HEK293 (cell line): ENCODE results near the gene ZNF747.
A peak's percentile ranks its signal among the peaks of the same experiment; 100 is the strongest.

Source experiments
- ELK4 ChIP-seq: IDR thresholded peaks from 2 replicates; pipeline ENCODE4 v1.6.1; 2011; ENCODE audit warnings: mild to moderate bottlenecking, low read depth, low read length, borderline replicate concordance
- KLF17 ChIP-seq: fragments of 450-650 bp; formaldehyde crosslinking; IDR thresholded peaks from 2 replicates; pipeline ENCODE4 v1.5.1; 2016; ENCODE audit warnings: missing biosample characterization, missing genetic modification characterization
- OVOL3 ChIP-seq: fragments of 450-650 bp; formaldehyde crosslinking; IDR thresholded peaks from 2 replicates; pipeline ENCODE4 v1.5.1; 2016; ENCODE audit warnings: missing biosample characterization, missing genetic modification characterization
- PRDM1 ChIP-seq: fragments of 450-650 bp; formaldehyde crosslinking; IDR thresholded peaks from 2 replicates; pipeline ENCODE4; 2016; ENCODE audit warnings: missing biosample characterization, missing genetic modification characterization
- RBAK ChIP-seq: fragments of 450-650 bp; formaldehyde crosslinking; IDR thresholded peaks from 2 replicates; pipeline ENCODE4 v1.5.1; 2016; ENCODE audit warnings: missing biosample characterization, missing genetic modification characterization
- ZBTB20 ChIP-seq: fragments of 450-650 bp; formaldehyde crosslinking; IDR thresholded peaks from 2 replicates; pipeline ENCODE4 v1.5.1; 2016; ENCODE audit warnings: missing biosample characterization, missing genetic modification characterization
- ZBTB26 ChIP-seq: fragments of 450-650 bp; formaldehyde crosslinking; optimal IDR thresholded peaks from 2 replicates; pipeline ENCODE3; 2016; ENCODE audit warnings: missing biosample characterization, mild to moderate bottlenecking, missing genetic modification characterization
- ZBTB44 ChIP-seq: fragments of 450-650 bp; IDR thresholded peaks from 2 replicates; pipeline ENCODE4 v1.5.1; 2018; ENCODE audit warnings: missing biosample characterization, mild to moderate bottlenecking, missing genetic modification characterization
- ZEB2 ChIP-seq: fragments of 450-650 bp; formaldehyde crosslinking; IDR thresholded peaks from 2 replicates; pipeline ENCODE4 v1.5.1; 2016; ENCODE audit warnings: missing biosample characterization, missing genetic modification characterization
- ZIC2 ChIP-seq: fragments of 450-650 bp; formaldehyde crosslinking; IDR thresholded peaks from 2 replicates; pipeline ENCODE4 v1.5.1; 2016; ENCODE audit warnings: missing biosample characterization, missing genetic modification characterization
- ZNF121 ChIP-seq: fragments of 450-650 bp; formaldehyde crosslinking; IDR thresholded peaks from 2 replicates; pipeline ENCODE4 v1.5.1; 2016; ENCODE audit warnings: missing biosample characterization, missing genetic modification characterization
- ZNF133 ChIP-seq: fragments of 450-650 bp; formaldehyde crosslinking; IDR thresholded peaks from 2 replicates; pipeline ENCODE4 v1.5.1; 2016; ENCODE audit warnings: missing biosample characterization, missing genetic modification characterization
- ZNF175 ChIP-seq: fragments of 450-650 bp; formaldehyde crosslinking; IDR thresholded peaks from 2 replicates; pipeline ENCODE4 v1.5.1; 2016; ENCODE audit warnings: missing biosample characterization, missing genetic modification characterization
- ZNF18 ChIP-seq: fragments of 450-650 bp; formaldehyde crosslinking; IDR thresholded peaks from 2 replicates; pipeline ENCODE4 v1.5.1; 2016; ENCODE audit warnings: missing biosample characterization, missing genetic modification characterization
- ZNF266 ChIP-seq: fragments of 450-650 bp; formaldehyde crosslinking; IDR thresholded peaks from 2 replicates; pipeline ENCODE4 v1.5.1; 2016; ENCODE audit warnings: missing biosample characterization, missing genetic modification characterization, low read depth
- ZNF354C ChIP-seq: fragments of 450-650 bp; formaldehyde crosslinking; IDR thresholded peaks from 2 replicates; pipeline ENCODE4 v1.5.1; 2016; ENCODE audit warnings: missing biosample characterization, missing genetic modification characterization, low read depth, borderline replicate concordance
- ZNF366 ChIP-seq: fragments of 450-650 bp; formaldehyde crosslinking; conservative IDR thresholded peaks from 2 replicates; pipeline ENCODE4 v1.5.1; 2016; ENCODE audit warnings: missing biosample characterization, missing genetic modification characterization
- ZNF423 ChIP-seq: fragments of 450-650 bp; formaldehyde crosslinking; IDR thresholded peaks from 2 replicates; pipeline ENCODE4 v1.5.1; 2016; ENCODE audit warnings: missing biosample characterization, missing genetic modification characterization
- ZNF426 ChIP-seq: fragments of 450-650 bp; formaldehyde crosslinking; IDR thresholded peaks from 2 replicates; pipeline ENCODE4 v1.5.1; 2017; ENCODE audit warnings: missing biosample characterization, missing genetic modification characterization, mild to moderate bottlenecking, inconsistent platforms, moderate library complexity
- ZNF473 ChIP-seq: fragments of 450-650 bp; formaldehyde crosslinking; IDR thresholded peaks from 2 replicates; pipeline ENCODE4 v1.5.1; 2017; ENCODE audit warnings: missing biosample characterization, missing genetic modification characterization
- ZNF48 ChIP-seq: fragments of 450-650 bp; formaldehyde crosslinking; IDR thresholded peaks from 2 replicates; pipeline ENCODE4 v1.5.1; 2016; ENCODE audit warnings: missing biosample characterization, missing genetic modification characterization
- ZNF488 ChIP-seq: fragments of 450-650 bp; formaldehyde crosslinking; IDR thresholded peaks from 2 replicates; pipeline ENCODE4 v1.5.1; 2016; ENCODE audit warnings: missing biosample characterization, missing genetic modification characterization
- ZNF510 ChIP-seq: fragments of 450-650 bp; formaldehyde crosslinking; IDR thresholded peaks from 2 replicates; pipeline ENCODE4 v1.5.1; 2018; ENCODE audit warnings: mild to moderate bottlenecking, missing genetic modification characterization, missing biosample characterization; ENCODE audit not compliant: insufficient replicate concordance
- ZNF530 ChIP-seq: fragments of 450-650 bp; formaldehyde crosslinking; IDR thresholded peaks from 2 replicates; pipeline ENCODE4 v1.5.1; 2016; ENCODE audit warnings: low read depth, missing biosample characterization, missing genetic modification characterization
- ZNF571 ChIP-seq: fragments of 450-650 bp; formaldehyde crosslinking; IDR thresholded peaks from 2 replicates; pipeline ENCODE4 v1.5.0; 2017; ENCODE audit warnings: missing biosample characterization, missing genetic modification characterization
- ZNF610 ChIP-seq: fragments of 450-650 bp; formaldehyde crosslinking; IDR thresholded peaks from 2 replicates; pipeline ENCODE4 v1.5.1; 2016; ENCODE audit warnings: missing biosample characterization, missing genetic modification characterization, borderline replicate concordance
- ZNF621 ChIP-seq: fragments of 450-650 bp; formaldehyde crosslinking; IDR thresholded peaks from 2 replicates; pipeline ENCODE4 v1.5.1; 2017; ENCODE audit warnings: missing biosample characterization, missing genetic modification characterization
- ZNF626 ChIP-seq: fragments of 450-650 bp; sonication (Bioruptor Pico); formaldehyde crosslinking; IDR thresholded peaks from 2 replicates; pipeline ENCODE4 v1.5.1; 2018; ENCODE audit warnings: missing biosample characterization, missing genetic modification characterization, inconsistent platforms
- ZNF658 ChIP-seq: fragments of 450-650 bp; formaldehyde crosslinking; IDR thresholded peaks from 2 replicates; pipeline ENCODE4; 2016; ENCODE audit warnings: missing biosample characterization, missing genetic modification characterization
- ZNF701 ChIP-seq: fragments of 450-650 bp; formaldehyde crosslinking; IDR thresholded peaks from 2 replicates; pipeline ENCODE4 v1.5.1; 2016; ENCODE audit warnings: missing biosample characterization, missing genetic modification characterization
- ZNF768 ChIP-seq: fragments of 450-650 bp; formaldehyde crosslinking; IDR thresholded peaks from 2 replicates; pipeline ENCODE4 v1.5.1; 2018; ENCODE audit warnings: missing biosample characterization, mild to moderate bottlenecking, missing genetic modification characterization
- ZNF785 ChIP-seq: fragments of 450-650 bp; formaldehyde crosslinking; IDR thresholded peaks from 2 replicates; pipeline ENCODE4 v1.5.1; 2016; ENCODE audit warnings: missing biosample characterization, missing genetic modification characterization
- ZNF837 ChIP-seq: fragments of 450-650 bp; formaldehyde crosslinking; IDR thresholded peaks from 2 replicates; pipeline ENCODE4 v1.5.1; 2016; ENCODE audit warnings: missing biosample characterization, missing genetic modification characterization
- ZNF843 ChIP-seq: fragments of 450-650 bp; formaldehyde crosslinking; IDR thresholded peaks from 2 replicates; pipeline ENCODE4 v1.5.1; 2016; ENCODE audit warnings: missing biosample characterization, missing genetic modification characterization
- ZSCAN16 ChIP-seq: fragments of 450-650 bp; formaldehyde crosslinking; IDR thresholded peaks from 2 replicates; pipeline ENCODE4 v1.5.1; 2016; ENCODE audit warnings: missing biosample characterization, missing genetic modification characterization

The ZNF747 gene

GRCh38 chr16:30534368-30535105, at the start of gene ZNF747 (continued):
- 0 out of 2 replicates have a peak, but pooled peaks have one; percentile 41 for TF ChIP-seq ZNF18 (tag by site-specific recombination)
- peak; percentile 93 for TF ChIP-seq ZBTB20 (tag by site-specific recombination)
- TF ChIP-seq ZNF175 = no peak
- peak; percentile 34; the same call in 1 of the 2 replicates for TF ChIP-seq ZNF133
- TF ChIP-seq ZNF843 (tag by site-specific recombination) = peak; percentile 60
- no peak for TF ChIP-seq ZNF266 (tag by site-specific recombination)
- no peak for TF ChIP-seq ZNF426
- TF ChIP-seq ZNF571 = no peak
- peak; percentile 88 for TF ChIP-seq OVOL3
- no peak for TF ChIP-seq ZNF354C
- no peak for TF ChIP-seq ZNF658 (tag by site-specific recombination)
- no peak for TF ChIP-seq ZNF121 (tag by site-specific recombination)
- TF ChIP-seq KLF17 = peak; percentile 86
- no peak for TF ChIP-seq ZNF768 (tag by site-specific recombination)
- peak; percentile 45; the same call in 1 of the 2 replicates for TF ChIP-seq ZBTB44 (tag by site-specific recombination)
- no peak for TF ChIP-seq ZNF785 (tag by site-specific recombination)
- TF ChIP-seq RBAK (tag by site-specific recombination) = no peak; the same call in 1 of the 2 replicates
- TF ChIP-seq ELK4 = no peak
- peak; percentile 51 for TF ChIP-seq ZNF366 (tag by site-specific recombination)
- no peak for TF ChIP-seq ZNF488 (tag by site-specific recombination)
- peak; percentile 93 for TF ChIP-seq ZBTB26 (tag by site-specific recombination)
- no peak for TF ChIP-seq PRDM1 (tag by site-specific recombination)
- no peak; the same call in 1 of the 2 replicates for TF ChIP-seq ZSCAN16 (tag by site-specific recombination)
- no peak for TF ChIP-seq ZNF530 (tag by site-specific recombination)
- no peak for TF ChIP-seq ZNF423 (tag by site-specific recombination)
- peak; percentile 95 for TF ChIP-seq ZEB2 (tag by site-specific recombination)
- TF ChIP-seq ZNF48 (tag by site-specific recombination) = no peak
- TF ChIP-seq ZNF701 = no peak
- TF ChIP-seq ZNF837 (tag by site-specific recombination) = no peak
- no peak for TF ChIP-seq ZNF621
- TF ChIP-seq ZIC2 = peak; percentile 83
- TF ChIP-seq ZNF510 (tag by site-specific recombination) = no peak
- no peak for TF ChIP-seq ZNF473 (tag by site-specific recombination)
- TF ChIP-seq ZNF626 (tag by site-specific recombination) = no peak
- peak; percentile 82; the same call in 1 of the 2 replicates for TF ChIP-seq ZNF610 (tag by site-specific recombination)
